Measurements from ENCODE around the gene TMEM9. TPM values are rescaled to one million over a fixed set of nuclear protein-coding genes. Genes with fewer than 3 reads are reported as not detected.
"Not testable (repeated sequence)": the region's sequence is repeated elsewhere in the genome, so short reads cannot be mapped to it uniquely, and the experiment has no call there.

The TMEM9 gene
- polyA plus RNA-seq, 4 donors, result 116 to 160 (median 145) TPM

GRCh38 chr1:201175820-201176500, 21.7 kb upstream of the TMEM9 start:
- no peak for DNase-seq (ENCODE audit: low read depth in 4 of 4, low spot score in 3 of 4)

- no peak for DNase-seq (ENCODE audit: low read depth in 4 of 4, low spot score in 3 of 4)
These were observed 19.5 kb upstream of the TMEM9 start for GRCh38 chr1:201173736-201174135.

GRCh38 chr1:201172999-201173610, 18.8 kb upstream of the TMEM9 start:
- DNase-seq (ENCODE audit: low read depth in 4 of 4, low spot score in 3 of 4), result no peak

GRCh38 chr1:201172326-201172725, 18.1 kb upstream of the TMEM9 start:
- DNase-seq (ENCODE audit: low read depth in 4 of 4, low spot score in 3 of 4), result no peak

- no peak for DNase-seq (ENCODE audit: low read depth in 4 of 4, low spot score in 3 of 4)
These were observed 17.1 kb upstream of the TMEM9 start for GRCh38 chr1:201171063-201172036.

GRCh38 chr1:201170533-201171062, 16.3 kb upstream of the TMEM9 start:
- peak; percentile 85 to 92 (median 87) for DNase-seq (ENCODE audit: low read depth in 4 of 4, low spot score in 3 of 4)

- DNase-seq (ENCODE audit: low read depth in 4 of 4, low spot score in 3 of 4), result no peak
These were observed 15.8 kb upstream of the TMEM9 start for GRCh38 chr1:201169971-201170532.

- DNase-seq (ENCODE audit: low read depth in 4 of 4, low spot score in 3 of 4), result no peak
These were observed 14.9 kb upstream of the TMEM9 start for GRCh38 chr1:201169203-201169602.

- DNase-seq (ENCODE audit: low read depth in 4 of 4, low spot score in 3 of 4), result no peak
These were observed 13.0 kb upstream of the TMEM9 start for GRCh38 chr1:201167041-201167991.

GRCh38 chr1:201164645-201165044, 10.4 kb upstream of the TMEM9 start:
- DNase-seq (ENCODE audit: low read depth in 4 of 4, low spot score in 3 of 4), result no peak

GRCh38 chr1:201163707-201164106, 9.4 kb upstream of the TMEM9 start:
- DNase-seq (ENCODE audit: low read depth in 4 of 4, low spot score in 3 of 4), result no peak

- DNase-seq (ENCODE audit: low read depth in 4 of 4, low spot score in 3 of 4), result not testable (repeated sequence)
These were observed 8.8 kb upstream of the TMEM9 start for GRCh38 chr1:201163036-201163435.

GRCh38 chr1:201157949-201158348, 3.7 kb upstream of the TMEM9 start:
- DNase-seq (ENCODE audit: low read depth in 4 of 4, low spot score in 3 of 4), result no peak

- DNase-seq (ENCODE audit: low read depth in 4 of 4, low spot score in 3 of 4), result no peak
These were observed 2.5 kb upstream of the TMEM9 start for GRCh38 chr1:201156819-201157218.

- DNase-seq (ENCODE audit: low read depth in 4 of 4, low spot score in 3 of 4), result no peak
These were observed 2.1 kb upstream of the TMEM9 start for GRCh38 chr1:201156346-201156745.

- no peak for DNase-seq (ENCODE audit: low read depth in 4 of 4, low spot score in 3 of 4)
These were observed 1.1 kb upstream of the TMEM9 start for GRCh38 chr1:201155354-201155753.

GRCh38 chr1:201153474-201154388, 543 bp downstream of the TMEM9 start:
- peak in 1 of 4 donors; percentile 32 for DNase-seq (ENCODE audit: low read depth in 4 of 4, low spot score in 3 of 4)

GRCh38 chr1:201149400-201149799, 4.9 kb downstream of the TMEM9 start:
- DNase-seq (ENCODE audit: low read depth in 4 of 4, low spot score in 3 of 4), result no peak

All from left renal pelvis (tissue), 4 donors.